HG02840 (cell line): ENCODE measurements around the gene RHEB.

Experiments used
- ATAC-seq: cut with Tn5 transposase; IDR thresholded peaks from one replicate; pipeline ENCODE4 v1.9.1; 2021; ENCODE audit warnings: mild to moderate bottlenecking, moderate library complexity, moderate number of reproducible peaks; ENCODE audit not compliant: unreplicated experiment, low FRiP score

Gene RHEB

DNA sequence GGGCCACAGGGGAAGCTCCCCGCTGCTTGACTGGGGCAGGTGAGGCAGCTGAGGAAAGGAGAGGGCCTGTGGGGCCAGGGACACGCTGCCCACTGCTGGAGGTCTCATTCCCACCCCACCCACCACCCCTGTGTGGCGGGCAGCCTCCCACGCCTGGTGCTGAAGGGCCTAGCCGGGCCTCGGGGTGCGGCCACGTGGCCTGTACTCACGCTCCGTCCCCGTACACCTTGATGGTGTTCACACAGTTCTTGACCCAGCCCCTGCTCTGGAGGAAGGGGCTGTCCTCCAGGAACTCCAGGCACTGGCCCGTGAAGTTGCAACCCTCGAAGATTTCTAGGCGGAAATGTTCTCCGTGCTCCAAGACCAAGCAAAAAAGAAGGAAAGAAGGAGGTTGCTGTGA, 83.7 kb downstream of the RHEB start:
- ATAC-seq: no peak

DNA sequence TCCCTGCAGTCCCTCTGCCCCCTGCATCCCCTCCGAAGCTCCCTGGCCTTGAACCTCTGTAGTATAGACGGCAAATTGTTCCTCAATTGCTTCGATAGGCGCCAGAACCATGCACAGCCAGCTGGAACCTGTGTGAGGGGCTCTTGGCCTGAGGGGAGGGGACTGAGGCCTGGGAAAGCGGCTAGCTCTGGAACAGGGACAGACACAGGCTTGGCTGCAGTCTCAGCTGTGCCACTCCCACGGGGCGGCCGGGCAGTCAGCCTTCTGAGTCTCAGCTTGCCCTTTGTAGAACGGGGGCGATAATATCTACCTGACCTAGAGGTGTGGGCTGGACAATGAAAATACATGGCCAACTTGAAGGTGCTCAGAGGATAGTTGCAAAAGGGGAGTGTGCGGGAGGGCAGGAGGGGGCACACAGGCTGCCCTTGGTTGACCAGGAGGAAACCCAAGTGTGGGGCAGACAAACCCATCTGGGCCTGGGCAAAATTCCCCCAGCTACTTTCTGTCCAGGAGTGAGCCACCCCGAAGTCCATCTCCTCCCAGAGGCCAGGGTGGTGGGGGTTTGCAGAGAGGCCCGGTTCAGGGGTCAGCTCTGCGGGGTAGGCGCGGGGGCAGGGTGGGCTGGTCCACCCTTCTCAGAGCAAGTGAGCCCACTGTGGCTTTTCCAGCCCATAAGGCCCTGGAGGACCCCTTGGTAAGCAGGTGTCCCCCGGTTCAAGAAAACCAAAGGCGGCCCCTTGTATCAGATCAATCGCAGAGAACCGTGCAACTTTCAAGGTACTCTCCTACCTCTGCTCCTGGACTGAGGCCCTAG, 84.4 kb downstream of the RHEB start:
- ATAC-seq: no peak

DNA sequence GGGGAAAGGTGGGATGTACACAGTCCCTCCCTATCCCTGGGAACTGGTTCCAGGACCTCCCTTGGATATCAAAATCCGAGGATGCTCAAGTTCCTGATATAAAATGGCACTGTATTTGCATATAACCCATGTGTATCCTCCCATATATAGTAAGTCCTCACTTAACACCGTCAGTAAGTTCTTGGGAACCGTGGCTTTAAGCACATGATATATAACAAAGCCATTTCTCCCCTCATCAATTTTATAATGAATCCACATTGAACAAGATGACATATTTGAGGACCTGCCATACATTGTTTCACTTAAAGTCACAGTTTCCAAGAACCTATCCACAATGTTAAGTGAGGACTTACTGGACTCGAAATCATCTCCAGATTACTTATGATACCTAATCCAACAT, 85.1 kb downstream of the RHEB start:
- no peak for ATAC-seq

DNA sequence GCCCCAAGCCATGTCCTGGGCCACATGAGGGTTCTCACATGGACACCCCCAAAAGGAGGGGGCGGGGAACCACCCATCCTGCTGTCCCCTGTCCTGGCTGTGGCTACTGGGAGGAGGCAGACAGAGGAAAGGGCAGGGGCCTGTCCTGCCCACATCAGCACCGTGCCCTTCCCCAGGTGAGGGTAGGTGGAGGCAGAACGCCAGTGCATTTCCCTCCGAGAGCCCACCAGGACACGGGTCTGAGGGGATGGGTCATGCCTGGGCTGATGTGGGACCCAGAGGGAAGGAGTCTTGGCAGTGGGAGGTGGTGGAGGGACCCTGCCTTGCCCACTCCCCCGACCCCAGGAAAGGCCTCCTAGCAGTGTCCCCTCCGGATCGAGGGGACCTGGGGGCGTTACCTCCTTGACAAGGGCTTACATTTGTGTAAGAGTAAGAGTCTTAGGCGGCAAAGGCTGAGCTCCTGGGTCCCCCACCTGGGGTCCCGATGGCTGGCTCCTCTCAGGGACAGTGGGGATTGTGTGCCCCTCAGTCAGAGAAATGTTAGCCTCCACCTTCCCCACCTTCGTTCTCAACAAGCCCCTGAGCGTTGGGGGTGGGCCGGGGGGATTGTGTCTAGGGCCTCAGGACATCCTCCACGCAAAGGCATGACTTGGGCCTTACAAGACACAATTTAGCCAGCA, 85.8 kb downstream of the RHEB start:
- ATAC-seq: no peak

DNA sequence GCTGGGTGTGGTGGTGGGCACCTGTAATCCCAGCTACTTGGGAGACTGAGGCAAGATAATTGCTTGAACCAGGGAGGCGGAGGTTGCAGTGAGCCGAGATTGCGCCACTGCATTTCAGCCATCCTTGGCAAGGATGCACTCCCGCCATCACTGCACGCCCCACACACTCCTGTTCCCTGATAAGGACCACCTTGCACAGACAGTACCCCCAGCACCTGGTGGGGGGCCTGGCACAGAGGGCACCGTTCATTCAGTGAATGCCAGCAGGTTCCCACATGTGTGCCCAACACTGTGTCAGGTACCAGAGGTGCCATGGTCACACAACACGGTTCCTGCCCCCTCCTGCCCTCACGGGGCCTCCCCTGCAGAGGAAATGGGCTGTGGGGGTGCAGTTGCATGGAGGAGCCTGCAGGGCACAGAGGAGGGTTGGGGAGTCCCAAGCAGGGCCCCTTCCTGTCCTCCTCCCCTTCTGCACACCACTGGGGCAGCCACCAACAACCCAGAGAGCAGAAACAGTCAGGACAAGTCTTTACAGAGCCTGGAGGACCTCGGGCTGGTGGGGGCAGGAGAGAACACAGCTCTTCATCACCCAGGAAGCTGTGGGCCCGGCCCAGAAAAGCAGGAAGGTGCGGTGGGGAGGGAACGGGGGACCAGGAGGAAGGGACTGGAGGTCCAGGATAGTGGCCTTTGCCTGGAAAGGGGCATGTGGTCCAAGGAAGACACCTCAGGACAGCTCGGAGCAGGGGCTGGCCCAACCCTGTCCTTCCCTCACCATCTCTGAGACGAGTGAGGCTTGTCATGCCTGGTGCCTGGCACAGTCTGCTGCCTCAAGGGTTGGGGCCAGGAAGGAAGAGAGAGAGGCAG, 86.8 kb downstream of the RHEB start:
- ATAC-seq: no peak

DNA sequence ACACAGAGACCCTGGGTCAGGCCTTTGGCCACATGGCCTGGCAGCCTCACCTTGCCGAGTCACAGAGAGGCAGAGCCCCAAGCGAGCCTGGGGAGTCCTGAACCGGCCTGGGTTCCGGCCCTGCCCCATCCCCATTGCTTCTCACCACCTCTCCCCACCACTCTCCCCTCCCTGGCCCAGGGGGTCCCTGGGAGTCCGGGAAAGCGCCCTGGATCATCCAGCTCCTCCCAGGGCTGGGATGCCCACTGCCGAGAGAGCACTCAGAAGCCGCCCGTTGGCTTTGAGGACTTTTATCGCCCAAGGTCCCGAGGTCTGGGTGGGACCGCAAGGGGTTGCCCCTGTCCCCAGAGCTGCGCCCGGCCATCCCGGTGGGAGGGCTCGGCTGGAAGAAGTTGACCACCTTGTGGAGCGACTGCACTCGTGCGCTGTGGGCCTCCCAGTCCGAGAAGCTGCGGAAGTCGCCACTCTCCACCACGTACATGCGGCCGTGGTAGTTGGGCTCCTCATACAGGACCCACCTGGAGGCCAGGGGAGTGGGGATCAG, 87.9 kb downstream of the RHEB start:
- no peak for ATAC-seq

DNA sequence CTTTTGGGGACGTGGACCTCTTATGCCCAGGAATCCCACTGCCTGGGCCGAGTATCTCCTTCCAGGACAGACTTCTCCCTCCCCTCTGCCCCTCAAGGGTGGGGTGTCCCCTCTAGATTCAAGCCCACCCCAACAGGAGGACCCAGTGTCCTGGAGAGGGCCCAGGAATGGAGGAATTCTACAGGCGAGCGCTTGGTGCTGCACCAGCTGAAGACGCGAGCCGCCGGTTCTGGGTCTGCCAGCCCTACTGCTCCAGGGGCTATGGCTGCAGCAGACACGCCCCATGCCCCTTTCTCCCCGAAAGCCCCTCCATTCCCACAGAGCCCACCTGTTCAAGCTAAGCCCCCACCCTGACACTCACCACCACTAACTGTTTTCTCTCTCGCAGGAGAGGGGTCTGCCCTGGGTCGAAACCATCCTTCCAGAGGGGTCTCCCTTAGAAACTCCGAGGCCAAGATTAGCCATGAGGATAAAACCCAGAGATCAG, 88.4 kb downstream of the RHEB start:
- ATAC-seq: no peak

DNA sequence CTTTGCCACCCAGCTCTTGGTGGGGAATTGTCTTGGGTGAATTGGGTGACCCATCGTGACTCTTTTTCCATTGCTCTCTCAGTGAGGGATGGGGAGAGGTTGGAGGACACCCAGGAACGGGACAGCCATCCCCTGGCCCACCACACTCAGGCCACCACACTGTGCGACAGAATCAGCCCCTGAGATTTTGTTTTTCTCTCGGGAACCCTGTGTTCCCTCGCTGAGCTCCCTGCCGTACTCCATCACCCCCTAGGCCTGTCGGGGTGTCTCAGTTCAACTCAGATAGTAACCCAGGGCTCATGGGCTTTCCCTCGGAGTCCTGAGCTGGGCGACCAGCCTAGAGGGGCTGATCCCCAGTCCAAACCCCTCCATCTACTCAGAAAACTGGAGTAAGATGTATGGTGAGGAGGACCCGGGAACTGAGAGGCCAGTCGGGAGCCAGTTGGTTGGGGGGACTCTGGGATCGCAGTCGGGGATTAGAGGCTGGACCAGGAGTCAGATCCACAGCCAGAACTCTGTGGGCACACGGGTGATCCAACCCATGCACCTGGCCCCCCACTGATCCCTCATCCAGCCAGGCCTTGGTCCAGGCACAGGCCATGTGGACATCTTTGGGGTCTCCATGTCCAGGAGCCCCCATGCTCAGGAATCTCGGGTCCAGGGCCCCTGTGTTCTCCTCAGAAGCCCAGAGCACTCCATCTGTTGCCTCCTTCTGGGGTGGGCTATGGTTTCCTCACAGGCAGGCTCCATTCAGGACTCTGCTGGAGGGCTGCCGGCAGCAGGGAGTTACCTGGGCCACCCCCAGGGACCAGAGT, 89.1 kb downstream of the RHEB start:
- ATAC-seq: no peak

DNA sequence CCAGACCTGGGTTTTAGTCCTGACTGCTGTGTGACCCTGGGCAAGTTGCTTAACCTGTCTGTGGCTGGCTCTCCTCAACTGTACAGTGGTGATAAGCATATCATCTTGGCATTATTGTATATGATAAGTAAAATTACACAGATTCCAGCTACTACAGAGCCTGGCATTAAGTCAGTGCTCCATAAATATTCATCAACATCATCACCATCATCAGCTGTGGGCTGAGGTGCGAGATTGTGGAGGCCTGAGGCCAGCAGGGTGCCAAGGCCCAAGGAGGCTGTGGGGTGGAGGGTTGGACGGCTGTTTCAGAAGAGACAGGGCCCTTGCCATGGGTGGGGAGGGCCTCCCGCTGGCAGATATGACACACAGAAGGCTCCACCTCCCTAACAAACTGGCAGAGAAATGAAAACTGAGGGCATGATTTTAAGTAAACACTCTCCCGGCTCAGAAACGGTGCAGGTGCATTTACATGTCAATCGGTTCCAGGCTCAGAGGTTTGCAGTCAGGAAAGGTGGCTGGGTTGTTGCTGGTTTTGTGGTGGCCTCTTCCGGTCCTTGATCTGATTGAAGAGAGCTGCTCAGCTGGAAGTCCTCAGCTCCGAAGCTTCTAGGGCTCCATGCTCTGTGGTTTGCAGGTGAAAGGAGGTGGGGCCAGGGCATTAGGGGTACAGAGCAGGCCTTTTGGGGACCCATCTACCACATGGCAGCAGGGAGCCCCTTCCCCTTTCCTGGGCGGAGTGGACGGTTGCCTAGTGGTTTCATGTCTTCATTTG, 89.9 kb downstream of the RHEB start:
- no peak for ATAC-seq

DNA sequence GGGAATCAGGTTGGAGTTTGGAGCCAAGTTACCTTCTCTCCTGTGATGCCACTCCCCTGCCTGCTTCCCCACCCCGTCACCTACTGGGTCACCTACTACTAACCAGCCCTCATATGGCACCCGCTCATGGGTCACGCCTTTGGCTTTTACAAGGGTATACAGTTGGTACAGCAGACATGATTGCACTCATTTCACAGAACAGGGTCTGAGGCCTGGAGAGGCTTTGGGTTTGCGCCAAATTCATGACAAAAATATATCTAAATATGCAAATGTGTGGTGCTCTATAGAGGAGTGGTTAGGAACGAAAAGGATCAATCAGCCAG, 90.5 kb downstream of the RHEB start:
- ATAC-seq: no peak

DNA sequence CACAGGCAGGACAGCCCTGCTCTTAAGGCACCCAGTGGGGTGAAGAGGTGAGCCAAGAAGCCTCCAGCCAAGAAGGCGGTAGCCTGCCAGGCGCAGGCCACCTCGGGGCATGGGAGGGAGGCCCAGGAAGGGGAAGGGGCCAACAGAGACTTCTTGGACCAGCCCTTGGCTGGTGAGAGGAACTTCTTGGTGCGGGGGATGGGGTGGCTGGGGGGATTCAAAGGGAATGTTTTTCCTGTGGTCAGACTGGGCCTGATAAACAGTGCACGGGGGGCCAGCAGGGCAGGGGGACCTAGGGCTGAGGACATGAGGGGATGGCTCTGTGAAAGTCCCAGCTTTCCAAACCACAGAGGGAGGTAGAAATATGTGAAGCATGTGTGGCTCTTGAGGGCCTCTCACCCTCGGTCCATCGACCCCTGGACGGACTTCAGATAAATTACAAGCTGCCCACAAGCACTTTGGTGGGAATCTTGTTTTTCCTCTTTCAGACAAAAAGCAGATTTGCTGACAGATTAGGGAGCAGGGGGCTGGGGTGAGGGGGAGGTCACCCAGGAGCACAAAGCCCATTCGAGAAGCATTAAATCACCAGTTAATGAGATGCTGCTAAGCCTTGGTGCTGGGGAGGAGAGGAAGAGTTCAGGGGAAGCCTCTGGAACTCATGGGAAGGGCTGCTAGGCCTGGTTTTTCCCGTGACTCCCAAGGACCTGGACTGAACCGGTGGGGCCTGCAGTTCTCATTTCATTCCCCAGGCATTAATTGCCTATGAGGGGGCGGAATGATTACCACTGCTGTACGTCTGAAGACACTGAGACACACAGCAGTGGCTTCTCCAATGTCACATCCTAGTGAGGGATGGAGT, 91.1 kb downstream of the RHEB start:
- ATAC-seq: no peak

DNA sequence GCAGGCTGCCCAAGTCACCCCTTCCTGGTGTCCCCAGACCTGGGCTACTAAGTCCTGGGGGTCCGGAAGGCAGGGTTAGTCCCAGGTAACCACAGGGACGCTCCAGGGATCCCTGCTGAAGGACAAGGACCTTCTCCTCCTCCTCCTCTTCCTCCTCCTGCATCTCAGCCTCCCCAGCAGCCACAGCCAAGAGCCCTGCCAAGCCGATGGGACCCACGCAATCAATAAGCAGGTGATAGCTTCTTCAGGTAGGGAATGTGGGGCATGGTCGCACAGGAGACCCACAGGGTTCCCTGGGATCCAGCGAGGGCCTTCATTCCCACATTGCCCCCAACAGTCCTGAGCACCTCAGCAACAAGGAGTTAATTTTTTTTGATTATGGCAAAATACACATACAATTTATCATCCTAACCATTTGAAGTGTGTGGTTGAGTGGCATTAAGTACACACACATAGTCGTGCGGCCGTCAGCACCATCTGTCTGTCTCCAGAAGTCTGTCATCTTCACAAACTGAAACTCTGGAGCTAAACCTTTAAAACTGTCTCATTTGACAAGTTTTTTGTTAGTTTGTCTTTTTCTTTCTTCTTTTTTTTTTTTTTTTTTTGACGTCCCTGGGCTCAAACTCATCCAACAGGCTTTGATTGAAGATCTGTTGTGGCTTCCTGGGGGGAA, 91.9 kb downstream of the RHEB start:
- no peak for ATAC-seq

DNA sequence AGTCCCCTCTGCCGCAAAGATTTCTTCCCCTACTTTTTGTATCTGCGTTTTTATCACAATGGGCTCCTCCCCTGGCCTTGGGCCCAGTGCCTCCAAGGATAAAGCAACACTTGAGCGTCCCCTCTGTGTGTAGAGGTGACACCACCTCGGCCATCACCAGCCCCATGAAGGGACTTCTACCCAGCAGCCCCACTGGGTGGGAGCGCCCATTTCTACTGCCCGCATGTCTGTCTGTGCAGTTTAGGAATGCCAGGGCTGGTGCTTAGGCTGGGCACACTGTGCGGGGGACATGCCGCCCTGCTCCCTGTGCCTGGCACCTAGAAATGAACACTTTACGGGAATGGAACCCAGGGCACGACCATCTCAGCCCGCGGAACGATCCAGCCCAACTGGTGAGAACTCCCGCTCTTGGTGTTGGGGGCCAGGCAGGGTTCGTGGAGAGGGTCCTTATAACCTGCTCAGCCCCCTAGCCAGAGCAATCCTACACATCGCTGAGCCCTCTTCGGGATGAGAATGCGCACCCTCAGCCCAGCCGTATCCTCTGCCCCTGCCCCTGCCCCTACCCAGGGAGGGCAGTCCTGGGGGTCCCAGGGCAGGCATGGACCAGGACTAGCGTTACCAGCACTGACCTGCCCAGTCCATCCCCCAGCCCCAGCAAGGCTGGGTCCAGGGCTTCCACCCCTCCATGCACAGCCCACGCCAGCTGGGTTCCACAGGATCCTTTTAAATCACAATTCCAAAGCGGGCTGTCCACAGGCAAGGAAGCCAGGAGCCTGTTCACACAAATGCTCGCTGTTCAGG, 92.6 kb downstream of the RHEB start:
- no peak for ATAC-seq

DNA sequence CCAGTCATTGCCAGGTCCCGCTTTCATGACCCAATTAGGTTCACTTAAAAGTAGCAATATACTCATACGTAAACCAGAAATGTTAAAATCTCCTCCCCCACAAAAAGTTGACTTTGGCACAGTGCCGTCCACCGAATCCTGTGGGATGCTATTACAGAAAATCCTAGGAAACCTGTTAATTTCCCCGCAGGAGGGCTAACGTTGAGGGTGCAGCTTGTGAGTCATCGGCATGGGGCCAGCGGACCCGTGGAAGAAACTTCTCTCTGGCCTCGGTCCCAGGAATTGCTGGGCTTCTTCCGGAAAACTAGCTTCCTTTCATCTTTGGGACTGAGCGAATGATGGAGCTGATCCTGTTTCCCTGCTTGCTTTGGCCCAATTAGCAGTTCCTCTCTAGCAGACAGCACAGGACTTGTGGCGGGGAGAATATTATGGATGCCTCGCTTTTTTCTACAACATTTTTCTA, 93.2 kb downstream of the RHEB start:
- no peak for ATAC-seq

DNA sequence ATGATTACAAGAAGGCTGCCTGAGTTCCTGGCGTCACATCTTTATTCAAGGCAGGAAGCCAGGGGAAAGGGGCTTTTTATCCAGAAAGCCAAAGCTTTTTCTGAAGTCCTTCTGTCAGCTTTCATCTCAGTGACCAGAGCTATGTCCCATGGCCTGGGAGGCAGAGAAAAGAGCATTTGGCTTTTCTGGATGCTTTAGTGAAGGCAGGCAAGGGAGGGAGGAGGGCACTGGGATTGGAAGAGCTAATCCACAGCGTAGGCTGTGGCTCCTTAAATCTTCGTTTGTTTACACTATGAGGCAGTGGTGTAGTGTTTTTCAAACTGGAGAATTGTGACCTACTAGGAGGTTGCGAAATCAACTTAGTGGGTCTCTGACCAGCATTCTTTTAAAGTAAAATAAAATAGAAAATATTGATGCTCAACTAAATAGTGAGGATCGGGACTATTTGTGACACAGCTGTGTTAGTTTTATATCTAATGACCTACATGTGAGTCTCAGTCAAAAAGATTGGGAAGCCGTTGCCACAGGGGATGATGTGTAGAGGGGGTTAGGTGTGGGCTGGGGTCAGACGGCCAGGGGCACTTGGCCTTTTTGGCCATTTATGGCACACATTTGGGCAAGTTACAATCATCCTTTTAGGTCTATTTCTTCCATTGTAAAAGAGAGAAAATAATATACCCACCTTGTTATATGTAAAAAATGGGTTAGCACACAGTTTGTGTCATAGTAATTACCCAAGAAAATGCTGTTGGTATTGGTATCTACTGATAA, 93.8 kb downstream of the RHEB start:
- no peak for ATAC-seq

DNA sequence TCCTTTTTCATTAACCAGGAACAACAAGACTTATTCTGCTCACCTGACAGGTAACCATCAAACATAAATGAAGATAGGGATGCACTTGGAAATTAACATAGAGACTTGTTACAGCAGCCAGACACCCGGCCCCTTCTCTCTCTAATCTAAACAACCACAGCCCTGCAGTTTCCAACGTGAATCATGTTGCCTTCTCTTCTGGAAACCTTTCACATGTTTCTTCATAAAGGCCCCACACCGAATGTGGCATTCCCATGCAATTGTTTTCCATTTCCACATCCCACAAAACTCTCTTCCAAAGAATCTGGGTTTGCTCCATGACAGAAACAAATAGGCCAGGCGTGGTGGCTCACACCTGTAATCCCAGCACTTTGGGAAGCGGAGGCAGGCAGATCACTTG, 94.9 kb downstream of the RHEB start:
- ATAC-seq: no peak
